GM19043 (cell line): Measurements from ENCODE around the gene PCA3.

ENCODE experiments used
- ATAC-seq: cut with Tn5 transposase; IDR thresholded peaks from one replicate; pipeline ENCODE4 v1.9.1; 2021; ENCODE audit warnings: low read depth; ENCODE audit not compliant: unreplicated experiment

PCA3 gene

GRCh38 chr9:76817489-76817888, 53.3 kb downstream of the PCA3 start:
- no peak for ATAC-seq

GRCh38 chr9:76818271-76818670, 54.0 kb downstream of the PCA3 start:
- no peak for ATAC-seq

GRCh38 chr9:76820431-76820830, 56.2 kb downstream of the PCA3 start:
- ATAC-seq, result no peak

GRCh38 chr9:76827296-76828080, 63.2 kb downstream of the PCA3 start:
- no peak for ATAC-seq

GRCh38 chr9:76828447-76828846, 64.2 kb downstream of the PCA3 start:
- ATAC-seq, result no peak

- no peak for ATAC-seq
These were observed 71.5 kb downstream of the PCA3 start for GRCh38 chr9:76835571-76836283.
